SK-N-SH (cell line): ENCODE results near the gene BLID.

ENCODE experiments used
- CHD2 ChIP-seq: fragments of 150-350 bp; IDR thresholded peaks from 2 replicates; pipeline ENCODE4 v1.6.1; 2018; ENCODE audit warnings: low read length; ENCODE audit not compliant: partially characterized antibody
- CTCF ChIP-seq: fragments of 200-600 bp; sonication (generic); IDR thresholded peaks from 2 replicates; pipeline ENCODE4 v1.6.1; 2017; ENCODE audit warnings: antibody characterized with exemption, mild to moderate bottlenecking, moderate library complexity
- EZH2phosphoT487 ChIP-seq: fragments of 200-600 bp; sonication (generic); IDR thresholded peaks from 2 replicates; pipeline ENCODE4 v1.6.1; 2017; ENCODE audit warnings: low read depth, mixed run types, mild to moderate bottlenecking, antibody characterized with exemption, moderate library complexity, borderline replicate concordance
- FOXM1 ChIP-seq: IDR thresholded peaks from 2 replicates; pipeline ENCODE4 v1.4.0; 2012; ENCODE audit warnings: low read depth, mild to moderate bottlenecking
- GABPA ChIP-seq: IDR thresholded peaks from 2 replicates; pipeline ENCODE4 v1.4.0; 2012; ENCODE audit warnings: low read depth, mild to moderate bottlenecking
- JUND ChIP-seq: IDR thresholded peaks from 2 replicates; pipeline ENCODE4 v1.4.0; 2012
- POLR2AphosphoS5 ChIP-seq: IDR thresholded peaks from 2 replicates; pipeline ENCODE4 v1.6.1; 2012; ENCODE audit warnings: low read depth, low read length
- RAD21 ChIP-seq: IDR thresholded peaks from 2 replicates; pipeline ENCODE4 v1.6.1; 2012; ENCODE audit warnings: mild to moderate bottlenecking, low read length
- SMC3 ChIP-seq: IDR thresholded peaks from 2 replicates; pipeline ENCODE4 v1.6.1; 2012; ENCODE audit warnings: low read depth, low read length, improper control_type of control experiment
- TAF1 ChIP-seq: IDR thresholded peaks from 2 replicates; pipeline ENCODE4 v1.6.1; 2012; ENCODE audit warnings: low read depth, mild to moderate bottlenecking, low read length, moderate library complexity, borderline replicate concordance
- TCF12 ChIP-seq: IDR thresholded peaks from 2 replicates; pipeline ENCODE4 v1.4.0; 2012
- TF ChIP-seq, protein P1 (sequence below): IDR thresholded peaks from 2 replicates; pipeline ENCODE4 v1.6.1; 2012; ENCODE audit warnings: mild to moderate bottlenecking, low read depth, low read length, moderate library complexity

GRCh38 chr11:122114976-122115375 lies 1.0 kb downstream of the BLID start:
- TF ChIP-seq TAF1 = no peak
- TF ChIP-seq POLR2AphosphoS5 = no peak
- TF ChIP-seq JUND = no peak
- no peak for TF ChIP-seq GABPA
- no peak for TF ChIP-seq SMC3
- TF ChIP-seq FOXM1 = no peak
- no peak for TF ChIP-seq RAD21
- no peak for TF ChIP-seq TCF12
- TF ChIP-seq CHD2 = no peak
- TF ChIP-seq EZH2phosphoT487 = no peak
- no peak for TF ChIP-seq CTCF
- TF ChIP-seq, protein P1, sequence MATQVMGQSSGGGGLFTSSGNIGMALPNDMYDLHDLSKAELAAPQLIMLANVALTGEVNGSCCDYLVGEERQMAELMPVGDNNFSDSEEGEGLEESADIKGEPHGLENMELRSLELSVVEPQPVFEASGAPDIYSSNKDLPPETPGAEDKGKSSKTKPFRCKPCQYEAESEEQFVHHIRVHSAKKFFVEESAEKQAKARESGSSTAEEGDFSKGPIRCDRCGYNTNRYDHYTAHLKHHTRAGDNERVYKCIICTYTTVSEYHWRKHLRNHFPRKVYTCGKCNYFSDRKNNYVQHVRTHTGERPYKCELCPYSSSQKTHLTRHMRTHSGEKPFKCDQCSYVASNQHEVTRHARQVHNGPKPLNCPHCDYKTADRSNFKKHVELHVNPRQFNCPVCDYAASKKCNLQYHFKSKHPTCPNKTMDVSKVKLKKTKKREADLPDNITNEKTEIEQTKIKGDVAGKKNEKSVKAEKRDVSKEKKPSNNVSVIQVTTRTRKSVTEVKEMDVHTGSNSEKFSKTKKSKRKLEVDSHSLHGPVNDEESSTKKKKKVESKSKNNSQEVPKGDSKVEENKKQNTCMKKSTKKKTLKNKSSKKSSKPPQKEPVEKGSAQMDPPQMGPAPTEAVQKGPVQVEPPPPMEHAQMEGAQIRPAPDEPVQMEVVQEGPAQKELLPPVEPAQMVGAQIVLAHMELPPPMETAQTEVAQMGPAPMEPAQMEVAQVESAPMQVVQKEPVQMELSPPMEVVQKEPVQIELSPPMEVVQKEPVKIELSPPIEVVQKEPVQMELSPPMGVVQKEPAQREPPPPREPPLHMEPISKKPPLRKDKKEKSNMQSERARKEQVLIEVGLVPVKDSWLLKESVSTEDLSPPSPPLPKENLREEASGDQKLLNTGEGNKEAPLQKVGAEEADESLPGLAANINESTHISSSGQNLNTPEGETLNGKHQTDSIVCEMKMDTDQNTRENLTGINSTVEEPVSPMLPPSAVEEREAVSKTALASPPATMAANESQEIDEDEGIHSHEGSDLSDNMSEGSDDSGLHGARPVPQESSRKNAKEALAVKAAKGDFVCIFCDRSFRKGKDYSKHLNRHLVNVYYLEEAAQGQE = no peak
